Hepatocyte (in vitro differentiated cells): Measurements from ENCODE around the gene NPM1. TPM values are rescaled to one million over a fixed set of nuclear protein-coding genes. Genes with fewer than 3 reads are reported as not detected.
A peak's percentile ranks its signal among the peaks of the same experiment; 100 is the strongest.

Experiments
- DNase-seq: peaks from one replicate; pipeline ENCODE4 v3.0.0-alpha.2; 2016; ENCODE audit warnings: low spot score
- H2AFZ ChIP-seq: fragments of 200-600 bp; sonication (generic); 2 replicates; pipeline ENCODE4 v1.6.0; 2016; ENCODE audit warnings: antibody characterized with exemption, mild to moderate bottlenecking
- H3K27ac ChIP-seq: fragments of 200-600 bp; sonication (generic); 2 replicates; pipeline ENCODE4 v1.5.1; 2016; ENCODE audit warnings: mild to moderate bottlenecking
- H3K27me3 ChIP-seq: fragments of 200-600 bp; sonication (generic); 2 replicates; pipeline ENCODE4 v1.6.1; 2016
- H3K36me3 ChIP-seq: fragments of 200-600 bp; sonication (generic); replicated peaks from 2 replicates; pipeline ENCODE4 v1.5.1; 2016; ENCODE audit warnings: low read depth; ENCODE audit not compliant: insufficient read depth
- H3K4me1 ChIP-seq: fragments of 200-600 bp; sonication (generic); 2 replicates; pipeline ENCODE4 v1.5.1; 2016; ENCODE audit warnings: mild to moderate bottlenecking, moderate library complexity; ENCODE audit not compliant: insufficient read depth
- H3K4me2 ChIP-seq: fragments of 200-600 bp; sonication (generic); 2 replicates; pipeline ENCODE4 v1.6.0; 2016
- H3K4me3 ChIP-seq: fragments of 200-600 bp; sonication (generic); 2 replicates; pipeline ENCODE4 v1.5.1; 2016; ENCODE audit warnings: mild to moderate bottlenecking
- H3K79me2 ChIP-seq: fragments of 200-600 bp; sonication (generic); 2 replicates; pipeline ENCODE4 v1.6.0; 2017; ENCODE audit warnings: mild to moderate bottlenecking
- H3K9me2 ChIP-seq: fragments of 200-600 bp; sonication (generic); replicated peaks from 2 replicates; pipeline ENCODE4 v1.6.0; 2017; ENCODE audit warnings: mild to moderate bottlenecking; ENCODE audit not compliant: insufficient read depth
- H3K9me3 ChIP-seq: fragments of 200-600 bp; sonication (generic); 2 replicates; pipeline ENCODE4 v1.5.1; 2016; ENCODE audit warnings: low read depth, mild to moderate bottlenecking
- H4K20me1 ChIP-seq: fragments of 200-600 bp; sonication (generic); 2 replicates; pipeline ENCODE4 v1.6.0; 2016; ENCODE audit warnings: mild to moderate bottlenecking; ENCODE audit not compliant: insufficient read depth, poor library complexity, severe bottlenecking
- CTCF ChIP-seq: fragments of 200-600 bp; sonication (generic); IDR thresholded peaks from 2 replicates; pipeline ENCODE4 v1.5.1; 2016; ENCODE audit warnings: antibody characterized with exemption, mild to moderate bottlenecking; ENCODE audit not compliant: poor library complexity
- EZH2 ChIP-seq: fragments of 200-600 bp; sonication (generic); IDR thresholded peaks from 2 replicates; pipeline ENCODE4 v1.6.1; 2016; ENCODE audit warnings: antibody characterized with exemption, mild to moderate bottlenecking, borderline replicate concordance
- EZH2phosphoT487 ChIP-seq: fragments of 200-600 bp; sonication (generic); IDR thresholded peaks from one replicate; pipeline ENCODE4 v1.6.1; 2018; ENCODE audit warnings: antibody characterized with exemption, mild to moderate bottlenecking, low read depth, moderate library complexity; ENCODE audit not compliant: unreplicated experiment, severe bottlenecking
- WGBS: methylation state at CpG from one replicate; pipeline ENCODE4 v1.1.6; 2016; ENCODE audit warnings: low lambda C conversion rate; ENCODE audit errors: missing lambda C conversion rate; 5-methylcytosine and 5-hydroxymethylcytosine counted together
- polyA plus RNA-seq: library from polyadenylated mRNA; unstranded; fragments of >200 nt; fragmentation: Nextera tagmentation; extraction: Ambion mirVana; gene quantifications from 2 replicates; pipeline ENCODE4 v1.2.1, GENCODE V29; 2016
- total RNA-seq: library from RNA; depleted of rRNA; stranded (reverse); fragments of >200 nt; gene quantifications from 2 replicates; pipeline ENCODE4 v1.2.3, GENCODE V29; 2014

The NPM1 gene
- total and polyA plus RNA-seq, 2 experiments from 2014 or later: 443 to 1,088 TPM

- WGBS: 91% methylated on average over 5 of the region's 5 CpGs
- Histone ChIP-seq H3K4me1 (peaks cover 25% of the 10 kb centered on the region), H3K79me2 (no peaks in the 10 kb centered on the region), H3K27me3 (no peaks in the 10 kb centered on the region), H3K4me2 (no peak overlapping the region), H3K4me3 (no peak overlapping the region), H3K27ac (no peak overlapping the region), H3K36me3 (no peaks in the 10 kb centered on the region), H4K20me1 (no peaks in the 10 kb centered on the region), H2AFZ (no peak overlapping the region), H3K9me3 (no peaks in the 10 kb centered on the region), H3K9me2 (no peaks in the 10 kb centered on the region)
- no peak for TF ChIP-seq EZH2
- TF ChIP-seq EZH2phosphoT487: no peak
- TF ChIP-seq CTCF: no peak
- no peak for DNase-seq
Observed at GRCh38 chr5:171447226-171447625, 59.6 kb downstream of the NPM1 start.

GRCh38 chr5:171449426-171449825, 61.8 kb downstream of the NPM1 start:
- H3K4me1 ChIP-seq: peaks cover 19% of the 10 kb centered on the region
- H3K27me3 ChIP-seq: no peaks in the 10 kb centered on the region
- TF ChIP-seq EZH2 (no peak), CTCF (no peak), EZH2phosphoT487 (no peak)
- no peak overlapping the region for H3K4me3 ChIP-seq
- no peak overlapping the region for H2AFZ ChIP-seq
- no peaks in the 10 kb centered on the region for H4K20me1 ChIP-seq
- peak overlapping the region; percentile 48 for H3K4me2 ChIP-seq
- 58% methylated on average over 10 of the region's 10 CpGs for WGBS
- H3K9me3 ChIP-seq: no peaks in the 10 kb centered on the region
- no peaks in the 10 kb centered on the region for H3K36me3 ChIP-seq
- H3K27ac ChIP-seq: peak overlapping the region; percentile 60
- no peaks in the 10 kb centered on the region for H3K79me2 ChIP-seq
- DNase-seq: peak; percentile 45
- H3K9me2 ChIP-seq: no peaks in the 10 kb centered on the region

- Histone ChIP-seq H3K9me3 (no peaks in the 10 kb centered on the region), H3K4me2 (peak overlapping the region; percentile 90), H3K27ac (peak overlapping the region; percentile 53), H3K27me3 (no peaks in the 10 kb centered on the region), H2AFZ (peak overlapping the region; percentile 86), H4K20me1 (no peaks in the 10 kb centered on the region), H3K4me1 (peaks cover 19% of the 10 kb centered on the region), H3K9me2 (no peaks in the 10 kb centered on the region), H3K79me2 (no peaks in the 10 kb centered on the region), H3K36me3 (no peaks in the 10 kb centered on the region), H3K4me3 (peak overlapping the region; percentile 33)
- TF ChIP-seq CTCF (no peak), EZH2 (no peak), EZH2phosphoT487 (no peak)
- WGBS: 52% methylated on average over 15 of the region's 88 CpGs
- peak; percentile 82 for DNase-seq
Observed at GRCh38 chr5:171450423-171451331, 63.0 kb downstream of the NPM1 start.
